C4-2B (cell line): ENCODE measurements around the gene STEAP2.
"Not testable (repeated sequence)": the region's sequence is repeated elsewhere in the genome, so short reads cannot be mapped to it uniquely, and the experiment has no call there.

Experiments
- CTCF ChIP-seq: fragments of 450-650 bp; conservative IDR thresholded peaks from 2 replicates; pipeline ENCODE4 v1.5.1; 2017; ENCODE audit warnings: mild to moderate bottlenecking
- ZFX ChIP-seq: fragments of 450-650 bp; IDR thresholded peaks from 2 replicates; pipeline ENCODE4 v1.6.1; 2017

GRCh38 chr7:90256011-90256410 lies 44.5 kb downstream of the STEAP2 start:
- TF ChIP-seq CTCF, ZFX: not testable (repeated sequence)
